Ishikawa (cell line): ENCODE results near the gene MRTFA.

Experiments used
- CEBPB ChIP-seq: IDR thresholded peaks from 2 replicates; pipeline ENCODE4 v1.6.1; 2012
- CREB1 ChIP-seq: IDR thresholded peaks from 2 replicates; pipeline ENCODE4 v1.6.1; 2012; ENCODE audit warnings: low read depth
- EGR1 ChIP-seq: IDR thresholded peaks from 2 replicates; pipeline ENCODE4 v1.6.1; 2012
- EP300 ChIP-seq: IDR thresholded peaks from 2 replicates; pipeline ENCODE4 v1.6.1; 2012; ENCODE audit warnings: borderline replicate concordance
- FOXM1 ChIP-seq: IDR thresholded peaks from 2 replicates; pipeline ENCODE4 v1.6.1; 2012; ENCODE audit warnings: low read depth, borderline replicate concordance
- NFIC ChIP-seq: IDR thresholded peaks from 2 replicates; pipeline ENCODE4 v1.6.1; 2012
- RAD21 ChIP-seq: IDR thresholded peaks from 2 replicates; pipeline ENCODE4 v1.6.1; 2012; ENCODE audit warnings: low read depth
- TAF1 ChIP-seq: IDR thresholded peaks from 2 replicates; pipeline ENCODE4 v1.6.1; 2012; ENCODE audit warnings: low read depth, mild to moderate bottlenecking
- TCF12 ChIP-seq: IDR thresholded peaks from 2 replicates; pipeline ENCODE4 v1.6.1; 2012; ENCODE audit warnings: low read depth
- TEAD4 ChIP-seq: IDR thresholded peaks from 2 replicates; pipeline ENCODE4 v1.6.1; 2012
- YY1 ChIP-seq: IDR thresholded peaks from 2 replicates; pipeline ENCODE4 v1.6.1; 2012; ENCODE audit warnings: low read depth
- ZBTB7A ChIP-seq: IDR thresholded peaks from 2 replicates; pipeline ENCODE4 v1.6.1; 2012; ENCODE audit warnings: low read depth
- TF ChIP-seq, protein P1 (sequence below): IDR thresholded peaks from 2 replicates; pipeline ENCODE4 v1.6.1; 2012
- TF ChIP-seq, protein P2 (sequence below): IDR thresholded peaks from 2 replicates; pipeline ENCODE4 v1.6.1; 2012
- TF ChIP-seq, protein P3 (sequence below): IDR thresholded peaks from 2 replicates; pipeline ENCODE4 v1.6.1; 2012; ENCODE audit warnings: low read depth, mild to moderate bottlenecking

The MRTFA gene

DNA sequence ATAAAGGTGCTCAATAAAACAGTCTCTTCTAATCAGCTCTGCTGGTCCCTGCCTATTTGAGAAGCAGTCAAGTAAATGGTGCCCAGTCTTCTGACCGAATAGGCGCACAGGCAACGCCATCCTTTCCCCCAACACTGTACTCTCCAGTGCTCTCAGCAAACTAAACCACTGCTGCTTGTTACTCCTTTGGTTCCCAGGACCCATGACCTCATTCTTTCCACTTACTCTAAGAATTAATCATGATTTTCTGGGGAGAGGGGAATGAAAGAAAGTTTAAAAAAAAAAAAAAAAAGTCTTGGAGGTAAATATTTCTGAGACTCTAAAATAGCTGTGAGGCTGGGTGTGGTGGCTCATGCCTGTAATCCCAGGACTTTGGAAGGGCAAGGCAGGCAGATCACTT, 202.4 kb downstream of the MRTFA start:
- TF ChIP-seq ZBTB7A (no peak), YY1 (no peak), EP300 (no peak), NFIC (no peak), TEAD4 (no peak), TAF1 (no peak), FOXM1 (no peak), TCF12 (no peak), CEBPB (no peak), EGR1 (no peak), RAD21 (no peak), CREB1 (no peak)
- TF ChIP-seq, protein P1, sequence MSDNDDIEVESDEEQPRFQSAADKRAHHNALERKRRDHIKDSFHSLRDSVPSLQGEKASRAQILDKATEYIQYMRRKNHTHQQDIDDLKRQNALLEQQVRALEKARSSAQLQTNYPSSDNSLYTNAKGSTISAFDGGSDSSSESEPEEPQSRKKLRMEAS, result no peak
- TF ChIP-seq, protein P2, sequence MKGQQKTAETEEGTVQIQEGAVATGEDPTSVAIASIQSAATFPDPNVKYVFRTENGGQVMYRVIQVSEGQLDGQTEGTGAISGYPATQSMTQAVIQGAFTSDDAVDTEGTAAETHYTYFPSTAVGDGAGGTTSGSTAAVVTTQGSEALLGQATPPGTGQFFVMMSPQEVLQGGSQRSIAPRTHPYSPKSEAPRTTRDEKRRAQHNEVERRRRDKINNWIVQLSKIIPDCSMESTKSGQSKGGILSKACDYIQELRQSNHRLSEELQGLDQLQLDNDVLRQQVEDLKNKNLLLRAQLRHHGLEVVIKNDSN, result no peak
- TF ChIP-seq, protein P3, sequence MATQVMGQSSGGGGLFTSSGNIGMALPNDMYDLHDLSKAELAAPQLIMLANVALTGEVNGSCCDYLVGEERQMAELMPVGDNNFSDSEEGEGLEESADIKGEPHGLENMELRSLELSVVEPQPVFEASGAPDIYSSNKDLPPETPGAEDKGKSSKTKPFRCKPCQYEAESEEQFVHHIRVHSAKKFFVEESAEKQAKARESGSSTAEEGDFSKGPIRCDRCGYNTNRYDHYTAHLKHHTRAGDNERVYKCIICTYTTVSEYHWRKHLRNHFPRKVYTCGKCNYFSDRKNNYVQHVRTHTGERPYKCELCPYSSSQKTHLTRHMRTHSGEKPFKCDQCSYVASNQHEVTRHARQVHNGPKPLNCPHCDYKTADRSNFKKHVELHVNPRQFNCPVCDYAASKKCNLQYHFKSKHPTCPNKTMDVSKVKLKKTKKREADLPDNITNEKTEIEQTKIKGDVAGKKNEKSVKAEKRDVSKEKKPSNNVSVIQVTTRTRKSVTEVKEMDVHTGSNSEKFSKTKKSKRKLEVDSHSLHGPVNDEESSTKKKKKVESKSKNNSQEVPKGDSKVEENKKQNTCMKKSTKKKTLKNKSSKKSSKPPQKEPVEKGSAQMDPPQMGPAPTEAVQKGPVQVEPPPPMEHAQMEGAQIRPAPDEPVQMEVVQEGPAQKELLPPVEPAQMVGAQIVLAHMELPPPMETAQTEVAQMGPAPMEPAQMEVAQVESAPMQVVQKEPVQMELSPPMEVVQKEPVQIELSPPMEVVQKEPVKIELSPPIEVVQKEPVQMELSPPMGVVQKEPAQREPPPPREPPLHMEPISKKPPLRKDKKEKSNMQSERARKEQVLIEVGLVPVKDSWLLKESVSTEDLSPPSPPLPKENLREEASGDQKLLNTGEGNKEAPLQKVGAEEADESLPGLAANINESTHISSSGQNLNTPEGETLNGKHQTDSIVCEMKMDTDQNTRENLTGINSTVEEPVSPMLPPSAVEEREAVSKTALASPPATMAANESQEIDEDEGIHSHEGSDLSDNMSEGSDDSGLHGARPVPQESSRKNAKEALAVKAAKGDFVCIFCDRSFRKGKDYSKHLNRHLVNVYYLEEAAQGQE, result no peak

DNA sequence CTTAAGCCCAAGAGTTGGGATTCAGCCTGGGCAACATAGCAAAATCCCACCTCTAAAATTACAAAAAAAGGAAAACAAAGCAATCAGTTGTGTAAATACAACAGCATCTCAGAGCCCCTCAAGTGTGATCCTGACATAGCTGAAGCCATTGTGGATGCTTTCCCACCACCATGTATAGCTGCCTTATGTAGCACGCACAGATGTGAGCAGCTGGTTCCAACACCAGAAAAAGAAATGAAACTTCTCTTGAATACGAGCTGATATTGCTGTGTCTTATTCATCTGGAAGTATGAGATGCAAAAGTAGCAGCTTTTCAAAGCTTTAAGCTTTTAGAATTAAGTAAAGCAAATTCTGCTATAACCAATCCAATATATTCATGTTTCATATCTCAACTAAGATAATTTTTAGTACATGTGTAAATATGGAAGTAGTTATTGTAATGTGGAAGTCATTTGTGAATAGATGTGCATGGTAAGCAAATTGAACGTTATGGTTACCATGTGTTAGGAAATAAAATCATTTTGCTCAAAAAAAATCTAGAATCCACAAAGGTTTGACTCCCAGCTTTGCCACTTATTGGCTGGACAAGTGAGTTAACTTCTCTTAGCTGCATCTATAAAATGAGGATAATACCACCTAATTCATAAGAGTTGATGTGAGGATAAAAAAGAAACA, 203.0 kb downstream of the MRTFA start:
- TF ChIP-seq RAD21 (no peak), FOXM1 (no peak), TCF12 (no peak), ZBTB7A (no peak), TAF1 (no peak), NFIC (no peak), EP300 (no peak), EGR1 (no peak), YY1 (no peak), TEAD4 (no peak), CREB1 (no peak)
- TF ChIP-seq, protein P2, result no peak
- TF ChIP-seq, protein P1, result no peak
- TF ChIP-seq, protein P3, result no peak

DNA sequence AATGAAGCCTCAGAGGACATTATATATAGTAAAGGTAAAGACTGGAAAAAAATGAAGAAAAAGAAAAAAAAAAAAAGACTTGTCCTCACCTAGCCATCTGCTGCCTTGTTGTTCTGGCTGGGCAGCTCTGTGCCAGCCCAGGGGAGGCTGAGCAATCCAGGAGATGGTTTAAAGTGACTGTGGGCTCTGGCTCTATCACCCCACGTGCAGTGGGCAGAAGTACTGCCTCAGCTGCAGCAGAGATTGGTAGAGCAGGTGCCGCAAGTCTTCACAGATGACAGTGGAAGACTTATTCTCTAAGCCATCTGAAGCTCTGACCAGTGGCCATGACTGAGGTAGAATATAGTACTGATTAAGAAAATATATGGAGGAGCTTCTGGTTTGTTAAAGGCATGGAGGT, 203.9 kb downstream of the MRTFA start:
- TF ChIP-seq, protein P1, result no peak
- no peak for TF ChIP-seq TCF12
- TF ChIP-seq CEBPB, result no peak
- TF ChIP-seq FOXM1, result no peak
- TF ChIP-seq TAF1, result no peak
- TF ChIP-seq EGR1, result no peak
- TF ChIP-seq ZBTB7A, result no peak
- no peak for TF ChIP-seq RAD21
- TF ChIP-seq EP300, result no peak
- TF ChIP-seq YY1, result no peak
- no peak for TF ChIP-seq CREB1
- TF ChIP-seq TEAD4, result no peak
- TF ChIP-seq, protein P2, result no peak

DNA sequence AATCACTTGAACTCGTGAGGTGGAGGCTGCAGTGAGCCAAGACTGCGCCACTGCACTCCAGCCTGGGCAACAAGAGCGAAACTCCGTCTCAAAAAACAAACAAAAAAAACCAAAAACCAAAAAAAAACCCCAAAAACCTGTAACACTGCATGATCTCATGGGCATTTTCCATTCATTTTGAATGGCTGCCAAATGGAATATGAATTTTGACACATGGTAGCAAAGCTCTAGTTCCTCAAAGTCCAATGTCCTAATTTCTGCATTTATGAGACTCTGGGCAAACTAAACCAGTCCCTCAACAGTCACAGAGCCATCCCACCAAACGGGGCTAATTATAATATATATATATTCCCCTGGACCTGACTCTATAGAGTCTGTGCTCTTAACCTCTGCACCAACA, 204.4 kb downstream of the MRTFA start:
- TF ChIP-seq TAF1 (no peak), NFIC (no peak), EP300 (no peak), RAD21 (no peak)

DNA sequence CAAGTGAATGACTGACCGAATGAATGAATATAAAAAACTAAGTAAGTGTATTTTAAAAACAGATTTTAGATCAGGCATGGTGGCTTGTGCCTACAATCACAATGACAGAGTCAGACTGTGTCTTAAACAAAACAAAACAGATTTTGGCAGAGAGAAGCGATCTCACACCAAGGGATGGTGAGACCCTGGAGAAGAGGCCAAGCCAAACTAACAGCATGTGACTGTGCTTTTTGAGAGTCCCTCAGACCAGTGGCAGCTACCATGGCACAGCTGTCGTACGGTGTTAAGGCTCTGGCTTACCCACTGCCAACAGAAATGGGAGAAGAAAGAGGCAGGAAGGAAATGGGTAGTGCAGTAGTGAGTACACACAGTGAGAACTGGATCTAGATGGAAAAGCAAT, 205.5 kb downstream of the MRTFA start:
- TF ChIP-seq FOXM1 (no peak), CEBPB (no peak), RAD21 (no peak), YY1 (no peak), CREB1 (no peak), TEAD4 (no peak), EP300 (no peak), TCF12 (no peak)
- TF ChIP-seq, protein P1, result no peak
